HepG2 (cell line): ENCODE measurements around the gene C22orf31. TPM values are rescaled to one million over a fixed set of nuclear protein-coding genes. Genes with fewer than 3 reads are reported as not detected.
A peak's percentile ranks its signal among the peaks of the same experiment; 100 is the strongest.

Experiments
- ARNT ChIP-seq: fragments of 450-650 bp; IDR thresholded peaks from 2 replicates; pipeline ENCODE4 v1.6.1; 2017
- CAMTA2 ChIP-seq: sonication (generic); formaldehyde crosslinking; IDR thresholded peaks from 2 replicates; pipeline ENCODE4 v1.4.0; 2020; ENCODE audit warnings: mild to moderate bottlenecking, missing genetic modification reagents, borderline replicate concordance
- DPF2 ChIP-seq: sonication (generic); formaldehyde crosslinking; IDR thresholded peaks from 2 replicates; pipeline ENCODE4 v1.4.0; 2020; ENCODE audit warnings: mild to moderate bottlenecking, low read depth, missing genetic modification reagents, borderline replicate concordance
- EP300 ChIP-seq, 3 experiments: sonication (generic) in 1 of 3; formaldehyde crosslinking in 1 of 3; IDR thresholded peaks; 2 replicates each; pipeline versions ENCODE4 v1.5.1 to v1.6.1; 2011 to 2020; ENCODE audit warnings: low read depth in 2 of 3, low read length in 2 of 3, borderline replicate concordance in 1 of 3, improper control_type of control experiment in 1 of 3, mild to moderate bottlenecking in 1 of 3, missing genetic modification reagents in 1 of 3, moderate library complexity in 1 of 3
- FOXO1 ChIP-seq: sonication (generic); formaldehyde crosslinking; IDR thresholded peaks from 2 replicates; pipeline ENCODE4 v1.4.0; 2020; ENCODE audit warnings: missing genetic modification reagents
- GATA4 ChIP-seq: sonication (generic); IDR thresholded peaks from 2 replicates; pipeline ENCODE4 v1.6.1; 2016; ENCODE audit warnings: antibody characterized with exemption, low read depth, borderline replicate concordance
- HDAC2 ChIP-seq: sonication (generic); formaldehyde crosslinking; IDR thresholded peaks from 2 replicates; pipeline ENCODE4 v1.4.0; 2020; ENCODE audit warnings: missing genetic modification reagents
- HNRNPUL1 ChIP-seq: fragments of 200-400 bp; formaldehyde crosslinking; IDR thresholded peaks from 2 replicates; pipeline ENCODE4 v1.6.1; 2017; ENCODE audit warnings: low read depth, mild to moderate bottlenecking, low read length, moderate library complexity
- ISL2 ChIP-seq: sonication (generic); formaldehyde crosslinking; IDR thresholded peaks from 2 replicates; pipeline ENCODE4 v1.5.0; 2020; ENCODE audit warnings: missing genetic modification reagents
- NCOA2 ChIP-seq: sonication (generic); formaldehyde crosslinking; IDR thresholded peaks from 2 replicates; pipeline ENCODE4 v1.8.0; 2022; ENCODE audit warnings: inconsistent platforms
- PRMT3 ChIP-seq: sonication (generic); formaldehyde crosslinking; IDR thresholded peaks from 2 replicates; pipeline ENCODE4 v1.8.1; 2022; ENCODE audit warnings: low read depth, mild to moderate bottlenecking, moderate library complexity, missing genetic modification reagents, borderline replicate concordance
- RCOR2 ChIP-seq: IDR thresholded peaks from 2 replicates; pipeline ENCODE4 v1.6.1; 2016; ENCODE audit warnings: missing biosample characterization, missing genetic modification reagents
- RXRA ChIP-seq: sonication (generic); formaldehyde crosslinking; IDR thresholded peaks from 2 replicates; pipeline ENCODE4 v1.5.1; 2020; ENCODE audit warnings: missing genetic modification reagents
- TOPORS ChIP-seq: sonication (generic); formaldehyde crosslinking; IDR thresholded peaks from 2 replicates; pipeline ENCODE4 v1.8.0; 2023; ENCODE audit warnings: mild to moderate bottlenecking, missing genetic modification reagents
- YY1 ChIP-seq: IDR thresholded peaks from 2 replicates; pipeline ENCODE4 v1.6.1; 2011; ENCODE audit warnings: low read length, low read depth, moderate library complexity, mild to moderate bottlenecking; ENCODE audit not compliant: insufficient read depth, insufficient replicate concordance
- ZBTB20 ChIP-seq: sonication (generic); formaldehyde crosslinking; IDR thresholded peaks from 2 replicates; pipeline ENCODE4 v1.8.1; 2023; ENCODE audit warnings: missing genetic modification reagents, low read depth, mild to moderate bottlenecking, borderline replicate concordance
- ZEB1 ChIP-seq: IDR thresholded peaks from 2 replicates; pipeline ENCODE4 v1.6.1; 2012; ENCODE audit warnings: mild to moderate bottlenecking, low read depth, inconsistent platforms; ENCODE audit not compliant: insufficient replicate concordance
- ZNF558 ChIP-seq: sonication (generic); formaldehyde crosslinking; IDR thresholded peaks from 2 replicates; pipeline ENCODE4 v1.9.0; 2022; ENCODE audit warnings: mild to moderate bottlenecking, missing genetic modification reagents, borderline replicate concordance
- polyA plus RNA-seq, 8 experiments: library from polyadenylated mRNA; depleted of rRNA in 3 of 8; stranded (reverse) in 7 of 8; unstranded in 1 of 8; fragments of >200 nt; fragmentation: Illumina TruSeq in 4 of 8; extraction: Trizol in 4 of 8; gene quantifications; 2 replicates each; pipeline versions ENCODE4 v1.2.1 to v1.2.3, GENCODE V29; 2011 to 2016; ENCODE audit warnings: low read depth in 4 of 8, missing spikeins in 1 of 8, mixed read lengths in 1 of 8; ENCODE audit not compliant: insufficient read depth in 1 of 8
- total RNA-seq, 5 experiments: library from RNA; depleted of rRNA; stranded (reverse); fragments of >200 nt; fragmentation: Illumina TruSeq; extraction: Trizol; gene quantifications; 2 replicates each; pipeline ENCODE4 v1.2.3, GENCODE V29; 2016; ENCODE audit warnings: low read depth in 1 of 5
- TF ChIP-seq, protein P1 (sequence below): IDR thresholded peaks from 2 replicates; pipeline ENCODE4 v1.4.0; 2020; ENCODE audit warnings: mild to moderate bottlenecking, missing genetic modification reagents
- TF ChIP-seq, protein P2 (sequence below): IDR thresholded peaks from 2 replicates; pipeline ENCODE4 v1.6.1; 2016; ENCODE audit warnings: missing compliant biosample characterization, missing genetic modification reagents, borderline replicate concordance
- TF ChIP-seq, protein P3 (sequence below): sonication (generic); formaldehyde crosslinking; IDR thresholded peaks from 2 replicates; pipeline ENCODE4 v1.5.0; 2020; ENCODE audit warnings: missing genetic modification reagents, mild to moderate bottlenecking, borderline replicate concordance
- TF ChIP-seq, protein P4 (sequence below): sonication (generic); formaldehyde crosslinking; IDR thresholded peaks from 2 replicates; pipeline ENCODE4 v1.5.1; 2020; ENCODE audit warnings: missing genetic modification reagents, mild to moderate bottlenecking, borderline replicate concordance

Gene C22orf31
- total and polyA plus RNA-seq, 2 of the 13 experiments (the other 11 are each of a cell fraction or from before 2014, with no cell fraction given) = not detected

DNA sequence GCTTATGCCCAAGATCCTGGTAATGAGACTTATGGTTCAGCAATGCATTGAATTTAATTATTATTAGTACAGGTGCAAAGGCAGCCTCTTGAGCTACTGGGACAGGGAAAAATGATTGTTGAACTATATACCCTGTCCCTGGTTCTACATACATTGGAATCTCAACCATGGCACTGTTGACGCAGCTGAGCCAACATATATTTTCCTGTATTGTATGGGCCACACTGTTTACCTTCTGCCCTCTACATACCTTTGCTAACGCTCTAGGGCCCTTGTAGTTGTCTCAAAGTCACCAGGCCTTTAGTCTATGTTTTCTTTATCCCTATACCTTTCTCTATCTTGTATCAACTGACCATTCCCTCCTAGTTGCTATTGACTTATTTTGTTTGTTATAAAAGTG is 33.8 kb upstream of the C22orf31 start (continued):
- TF ChIP-seq ZBTB20 (peak; percentile 99), FOXO1 (0 out of 2 replicates have a peak, but pooled peaks have one; percentile 21), DPF2 (CRISPR knock-in tag) (no peak), EP300 (IDR thresholded peaks at IDR 0.05; ENCODE audit: low read depth in 2 of 2, low read length in 2 of 2) (0 out of 4 replicates have a peak, but pooled peaks of 1 of the 2 experiments have one; percentile 24), EP300 (CRISPR knock-in tag; IDR thresholded peaks at IDR 0.05; ENCODE audit: borderline replicate concordance) (no peak; the same call in 1 of the 2 replicates), RCOR2 (no peak), PRMT3 (CRISPR knock-in tag) (no peak), ISL2 (CRISPR knock-in tag) (peak; percentile 68), HNRNPUL1 (no peak), ZEB1 (no peak), ARNT (no peak), CAMTA2 (CRISPR knock-in tag) (no peak), TOPORS (CRISPR knock-in tag) (no peak), RXRA (CRISPR knock-in tag) (no peak), HDAC2 (CRISPR knock-in tag) (peak; percentile 71), NCOA2 (CRISPR knock-in tag) (peak; percentile 49; the same call in 1 of the 2 replicates), YY1 (no peak), ZNF558 (no peak), GATA4 (no peak)
- TF ChIP-seq, protein P1, sequence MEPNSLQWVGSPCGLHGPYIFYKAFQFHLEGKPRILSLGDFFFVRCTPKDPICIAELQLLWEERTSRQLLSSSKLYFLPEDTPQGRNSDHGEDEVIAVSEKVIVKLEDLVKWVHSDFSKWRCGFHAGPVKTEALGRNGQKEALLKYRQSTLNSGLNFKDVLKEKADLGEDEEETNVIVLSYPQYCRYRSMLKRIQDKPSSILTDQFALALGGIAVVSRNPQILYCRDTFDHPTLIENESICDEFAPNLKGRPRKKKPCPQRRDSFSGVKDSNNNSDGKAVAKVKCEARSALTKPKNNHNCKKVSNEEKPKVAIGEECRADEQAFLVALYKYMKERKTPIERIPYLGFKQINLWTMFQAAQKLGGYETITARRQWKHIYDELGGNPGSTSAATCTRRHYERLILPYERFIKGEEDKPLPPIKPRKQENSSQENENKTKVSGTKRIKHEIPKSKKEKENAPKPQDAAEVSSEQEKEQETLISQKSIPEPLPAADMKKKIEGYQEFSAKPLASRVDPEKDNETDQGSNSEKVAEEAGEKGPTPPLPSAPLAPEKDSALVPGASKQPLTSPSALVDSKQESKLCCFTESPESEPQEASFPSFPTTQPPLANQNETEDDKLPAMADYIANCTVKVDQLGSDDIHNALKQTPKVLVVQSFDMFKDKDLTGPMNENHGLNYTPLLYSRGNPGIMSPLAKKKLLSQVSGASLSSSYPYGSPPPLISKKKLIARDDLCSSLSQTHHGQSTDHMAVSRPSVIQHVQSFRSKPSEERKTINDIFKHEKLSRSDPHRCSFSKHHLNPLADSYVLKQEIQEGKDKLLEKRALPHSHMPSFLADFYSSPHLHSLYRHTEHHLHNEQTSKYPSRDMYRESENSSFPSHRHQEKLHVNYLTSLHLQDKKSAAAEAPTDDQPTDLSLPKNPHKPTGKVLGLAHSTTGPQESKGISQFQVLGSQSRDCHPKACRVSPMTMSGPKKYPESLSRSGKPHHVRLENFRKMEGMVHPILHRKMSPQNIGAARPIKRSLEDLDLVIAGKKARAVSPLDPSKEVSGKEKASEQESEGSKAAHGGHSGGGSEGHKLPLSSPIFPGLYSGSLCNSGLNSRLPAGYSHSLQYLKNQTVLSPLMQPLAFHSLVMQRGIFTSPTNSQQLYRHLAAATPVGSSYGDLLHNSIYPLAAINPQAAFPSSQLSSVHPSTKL (CRISPR knock-in tag) = peak; percentile 73
- TF ChIP-seq, protein P2, sequence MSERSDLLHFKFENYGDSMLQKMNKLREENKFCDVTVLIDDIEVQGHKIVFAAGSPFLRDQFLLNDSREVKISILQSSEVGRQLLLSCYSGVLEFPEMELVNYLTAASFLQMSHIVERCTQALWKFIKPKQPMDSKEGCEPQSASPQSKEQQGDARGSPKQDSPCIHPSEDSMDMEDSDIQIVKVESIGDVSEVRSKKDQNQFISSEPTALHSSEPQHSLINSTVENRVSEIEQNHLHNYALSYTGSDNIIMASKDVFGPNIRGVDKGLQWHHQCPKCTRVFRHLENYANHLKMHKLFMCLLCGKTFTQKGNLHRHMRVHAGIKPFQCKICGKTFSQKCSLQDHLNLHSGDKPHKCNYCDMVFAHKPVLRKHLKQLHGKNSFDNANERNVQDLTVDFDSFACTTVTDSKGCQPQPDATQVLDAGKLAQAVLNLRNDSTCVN (CRISPR knock-in tag) = no peak
- TF ChIP-seq, protein P3, sequence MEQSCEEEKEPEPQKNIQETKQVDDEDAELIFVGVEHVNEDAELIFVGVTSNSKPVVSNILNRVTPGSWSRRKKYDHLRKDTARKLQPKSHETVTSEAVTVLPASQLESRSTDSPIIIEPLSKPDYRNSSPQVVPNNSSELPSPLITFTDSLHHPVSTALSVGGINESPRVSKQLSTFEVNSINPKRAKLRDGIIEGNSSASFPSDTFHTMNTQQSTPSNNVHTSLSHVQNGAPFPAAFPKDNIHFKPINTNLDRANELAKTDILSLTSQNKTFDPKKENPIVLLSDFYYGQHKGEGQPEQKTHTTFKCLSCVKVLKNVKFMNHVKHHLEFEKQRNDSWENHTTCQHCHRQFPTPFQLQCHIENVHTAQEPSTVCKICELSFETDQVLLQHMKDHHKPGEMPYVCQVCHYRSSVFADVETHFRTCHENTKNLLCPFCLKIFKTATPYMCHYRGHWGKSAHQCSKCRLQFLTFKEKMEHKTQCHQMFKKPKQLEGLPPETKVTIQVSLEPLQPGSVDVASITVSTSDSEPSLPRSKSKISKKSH (CRISPR knock-in tag) = no peak
- TF ChIP-seq, protein P4, sequence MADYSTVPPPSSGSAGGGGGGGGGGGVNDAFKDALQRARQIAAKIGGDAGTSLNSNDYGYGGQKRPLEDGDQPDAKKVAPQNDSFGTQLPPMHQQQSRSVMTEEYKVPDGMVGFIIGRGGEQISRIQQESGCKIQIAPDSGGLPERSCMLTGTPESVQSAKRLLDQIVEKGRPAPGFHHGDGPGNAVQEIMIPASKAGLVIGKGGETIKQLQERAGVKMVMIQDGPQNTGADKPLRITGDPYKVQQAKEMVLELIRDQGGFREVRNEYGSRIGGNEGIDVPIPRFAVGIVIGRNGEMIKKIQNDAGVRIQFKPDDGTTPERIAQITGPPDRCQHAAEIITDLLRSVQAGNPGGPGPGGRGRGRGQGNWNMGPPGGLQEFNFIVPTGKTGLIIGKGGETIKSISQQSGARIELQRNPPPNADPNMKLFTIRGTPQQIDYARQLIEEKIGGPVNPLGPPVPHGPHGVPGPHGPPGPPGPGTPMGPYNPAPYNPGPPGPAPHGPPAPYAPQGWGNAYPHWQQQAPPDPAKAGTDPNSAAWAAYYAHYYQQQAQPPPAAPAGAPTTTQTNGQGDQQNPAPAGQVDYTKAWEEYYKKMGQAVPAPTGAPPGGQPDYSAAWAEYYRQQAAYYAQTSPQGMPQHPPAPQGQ (CRISPR knock-in tag) = no peak
